HepG2 (cell line): Measurements from ENCODE around the gene TEAD1. TPM values are rescaled to one million over a fixed set of nuclear protein-coding genes. Genes with fewer than 3 reads are reported as not detected.
A peak's percentile ranks its signal among the peaks of the same experiment; 100 is the strongest.

Experiments used
- CENPBD1 ChIP-seq: sonication (generic); formaldehyde crosslinking; IDR thresholded peaks from 2 replicates; pipeline ENCODE4 v1.8.0; 2022; ENCODE audit warnings: missing genetic modification reagents, low read depth, mild to moderate bottlenecking, borderline replicate concordance
- CENPX ChIP-seq: sonication (generic); formaldehyde crosslinking; IDR thresholded peaks from 2 replicates; pipeline ENCODE4 v1.9.0; 2021; ENCODE audit warnings: mild to moderate bottlenecking, missing genetic modification reagents, moderate library complexity
- FOXA1 ChIP-seq, 2 experiments: fragments of 450-650 bp in 1 of 2; sonication (generic) in 1 of 2; formaldehyde crosslinking in 1 of 2; IDR thresholded peaks; 2 replicates each; pipeline versions ENCODE4 v1.4.0 to v1.6.1; 2016 to 2020; ENCODE audit warnings: missing genetic modification reagents in 1 of 2
- HHEX ChIP-seq: IDR thresholded peaks from 2 replicates; pipeline ENCODE4 v1.6.1; 2016; ENCODE audit warnings: control low read depth
- HOXD1 ChIP-seq: sonication (generic); formaldehyde crosslinking; IDR thresholded peaks from 2 replicates; pipeline ENCODE4 v1.5.0; 2020; ENCODE audit warnings: missing genetic modification reagents
- IKZF4 ChIP-seq: sonication (generic); formaldehyde crosslinking; IDR thresholded peaks from 2 replicates; pipeline ENCODE4 v1.5.1; 2020; ENCODE audit warnings: borderline replicate concordance, mild to moderate bottlenecking, low read depth, missing genetic modification reagents; ENCODE audit errors: not compliant biosample characterization
- JUND ChIP-seq: sonication (generic); formaldehyde crosslinking; IDR thresholded peaks from 2 replicates; pipeline ENCODE4 v1.8.0; 2022; ENCODE audit warnings: mild to moderate bottlenecking, missing genetic modification reagents
- NCOR1 ChIP-seq: fragments of 200-600 bp; sonication (generic); IDR thresholded peaks from 2 replicates; pipeline ENCODE4 v1.7.0; 2017; ENCODE audit warnings: antibody characterized with exemption, low read length, borderline replicate concordance
- PHF8 ChIP-seq: sonication (generic); formaldehyde crosslinking; IDR thresholded peaks from 2 replicates; pipeline ENCODE4 v1.5.0; 2020; ENCODE audit warnings: missing genetic modification reagents
- PITX1 ChIP-seq: sonication (generic); formaldehyde crosslinking; IDR thresholded peaks from 2 replicates; pipeline ENCODE4 v1.5.1; 2020; ENCODE audit warnings: mild to moderate bottlenecking, missing genetic modification reagents
- SP4 ChIP-seq: sonication (generic); formaldehyde crosslinking; IDR thresholded peaks from 2 replicates; pipeline ENCODE4 v1.8.1; 2023; ENCODE audit warnings: mild to moderate bottlenecking, missing genetic modification reagents
- TMF1 ChIP-seq: sonication (generic); formaldehyde crosslinking; IDR thresholded peaks from 2 replicates; pipeline ENCODE4 v1.8.1; 2022; ENCODE audit warnings: low read depth, missing genetic modification reagents
- TP53 ChIP-seq: sonication (generic); formaldehyde crosslinking; conservative IDR thresholded peaks from 2 replicates; pipeline ENCODE4 v1.4.0; 2020; ENCODE audit warnings: missing genetic modification reagents
- ZFAT ChIP-seq: sonication (generic); formaldehyde crosslinking; conservative IDR thresholded peaks from 2 replicates; pipeline ENCODE4 v1.8.1; 2023; ENCODE audit warnings: missing genetic modification reagents, inconsistent platforms
- ZNF34 ChIP-seq: sonication (generic); formaldehyde crosslinking; IDR thresholded peaks from 2 replicates; pipeline ENCODE4 v1.4.0; 2020; ENCODE audit warnings: mild to moderate bottlenecking, missing genetic modification reagents, borderline replicate concordance
- ZNF530 ChIP-seq: sonication (generic); formaldehyde crosslinking; IDR thresholded peaks from 2 replicates; pipeline ENCODE4 v1.5.0; 2020; ENCODE audit warnings: low read depth, mild to moderate bottlenecking, missing genetic modification reagents
- ZNF576 ChIP-seq: sonication (generic); formaldehyde crosslinking; IDR thresholded peaks from 2 replicates; pipeline ENCODE4 v1.4.0; 2020; ENCODE audit warnings: mild to moderate bottlenecking, missing genetic modification reagents
- polyA plus RNA-seq, 8 experiments: library from polyadenylated mRNA; depleted of rRNA in 3 of 8; stranded (reverse) in 7 of 8; unstranded in 1 of 8; fragments of >200 nt; fragmentation: Illumina TruSeq in 4 of 8; extraction: Trizol in 4 of 8; gene quantifications; 2 replicates each; pipeline versions ENCODE4 v1.2.1 to v1.2.3, GENCODE V29; 2011 to 2016; ENCODE audit warnings: low read depth in 4 of 8, missing spikeins in 1 of 8, mixed read lengths in 1 of 8; ENCODE audit not compliant: insufficient read depth in 1 of 8
- total RNA-seq, 5 experiments: library from RNA; depleted of rRNA; stranded (reverse); fragments of >200 nt; fragmentation: Illumina TruSeq; extraction: Trizol; gene quantifications; 2 replicates each; pipeline ENCODE4 v1.2.3, GENCODE V29; 2016; ENCODE audit warnings: low read depth in 1 of 5
- TF ChIP-seq, protein P1 (sequence below): sonication (generic); formaldehyde crosslinking; IDR thresholded peaks from 2 replicates; pipeline ENCODE4 v1.8.1; 2023; ENCODE audit warnings: missing genetic modification reagents, mild to moderate bottlenecking, borderline replicate concordance
- TF ChIP-seq, protein P2 (sequence below): sonication (generic); formaldehyde crosslinking; IDR thresholded peaks from 2 replicates; pipeline ENCODE4 v1.5.0; 2020; ENCODE audit warnings: mild to moderate bottlenecking, missing genetic modification reagents
- TF ChIP-seq, protein P3 (sequence below): sonication (generic); formaldehyde crosslinking; IDR thresholded peaks from 2 replicates; pipeline ENCODE4 v1.4.0; 2020; ENCODE audit warnings: missing genetic modification reagents
- TF ChIP-seq, protein P4 (sequence below): sonication (generic); formaldehyde crosslinking; IDR thresholded peaks from 2 replicates; pipeline ENCODE4 v1.5.0; 2020; ENCODE audit warnings: mild to moderate bottlenecking, low read depth, missing genetic modification reagents, borderline replicate concordance
- TF ChIP-seq, protein P5 (sequence below): sonication (generic); formaldehyde crosslinking; IDR thresholded peaks from 2 replicates; pipeline ENCODE4 v1.4.0; 2020; ENCODE audit warnings: mild to moderate bottlenecking, missing genetic modification reagents

TEAD1 gene
- total and polyA plus RNA-seq, 2 of the 13 experiments (the other 11 are each of a cell fraction or from before 2014, with no cell fraction given), result 20.1 to 30.5 TPM

- TF ChIP-seq ZNF576 (CRISPR knock-in tag), result no peak
- peak; percentile 38; the same call in 1 of the 2 replicates for TF ChIP-seq SP4 (CRISPR knock-in tag)
- no peak for TF ChIP-seq ZFAT (CRISPR knock-in tag)
- TF ChIP-seq TMF1, result no peak
- TF ChIP-seq, protein P1, sequence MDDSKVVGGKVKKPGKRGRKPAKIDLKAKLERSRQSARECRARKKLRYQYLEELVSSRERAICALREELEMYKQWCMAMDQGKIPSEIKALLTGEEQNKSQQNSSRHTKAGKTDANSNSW (CRISPR knock-in tag), result no peak
- TF ChIP-seq JUND, result peak; percentile 66; the same call in 1 of the 2 replicates
- TF ChIP-seq, protein P2, sequence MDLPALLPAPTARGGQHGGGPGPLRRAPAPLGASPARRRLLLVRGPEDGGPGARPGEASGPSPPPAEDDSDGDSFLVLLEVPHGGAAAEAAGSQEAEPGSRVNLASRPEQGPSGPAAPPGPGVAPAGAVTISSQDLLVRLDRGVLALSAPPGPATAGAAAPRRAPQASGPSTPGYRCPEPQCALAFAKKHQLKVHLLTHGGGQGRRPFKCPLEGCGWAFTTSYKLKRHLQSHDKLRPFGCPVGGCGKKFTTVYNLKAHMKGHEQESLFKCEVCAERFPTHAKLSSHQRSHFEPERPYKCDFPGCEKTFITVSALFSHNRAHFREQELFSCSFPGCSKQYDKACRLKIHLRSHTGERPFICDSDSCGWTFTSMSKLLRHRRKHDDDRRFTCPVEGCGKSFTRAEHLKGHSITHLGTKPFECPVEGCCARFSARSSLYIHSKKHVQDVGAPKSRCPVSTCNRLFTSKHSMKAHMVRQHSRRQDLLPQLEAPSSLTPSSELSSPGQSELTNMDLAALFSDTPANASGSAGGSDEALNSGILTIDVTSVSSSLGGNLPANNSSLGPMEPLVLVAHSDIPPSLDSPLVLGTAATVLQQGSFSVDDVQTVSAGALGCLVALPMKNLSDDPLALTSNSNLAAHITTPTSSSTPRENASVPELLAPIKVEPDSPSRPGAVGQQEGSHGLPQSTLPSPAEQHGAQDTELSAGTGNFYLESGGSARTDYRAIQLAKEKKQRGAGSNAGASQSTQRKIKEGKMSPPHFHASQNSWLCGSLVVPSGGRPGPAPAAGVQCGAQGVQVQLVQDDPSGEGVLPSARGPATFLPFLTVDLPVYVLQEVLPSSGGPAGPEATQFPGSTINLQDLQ, result no peak
- TF ChIP-seq CENPX (CRISPR knock-in tag), result no peak
- TF ChIP-seq TP53, result no peak; the same call in 1 of the 2 replicates
- TF ChIP-seq CENPBD1, result no peak
- no peak for TF ChIP-seq HHEX (CRISPR knock-in tag)
- no peak for TF ChIP-seq PHF8 (CRISPR knock-in tag)
- peak; percentile 89 for TF ChIP-seq HOXD1
- TF ChIP-seq, protein P3, sequence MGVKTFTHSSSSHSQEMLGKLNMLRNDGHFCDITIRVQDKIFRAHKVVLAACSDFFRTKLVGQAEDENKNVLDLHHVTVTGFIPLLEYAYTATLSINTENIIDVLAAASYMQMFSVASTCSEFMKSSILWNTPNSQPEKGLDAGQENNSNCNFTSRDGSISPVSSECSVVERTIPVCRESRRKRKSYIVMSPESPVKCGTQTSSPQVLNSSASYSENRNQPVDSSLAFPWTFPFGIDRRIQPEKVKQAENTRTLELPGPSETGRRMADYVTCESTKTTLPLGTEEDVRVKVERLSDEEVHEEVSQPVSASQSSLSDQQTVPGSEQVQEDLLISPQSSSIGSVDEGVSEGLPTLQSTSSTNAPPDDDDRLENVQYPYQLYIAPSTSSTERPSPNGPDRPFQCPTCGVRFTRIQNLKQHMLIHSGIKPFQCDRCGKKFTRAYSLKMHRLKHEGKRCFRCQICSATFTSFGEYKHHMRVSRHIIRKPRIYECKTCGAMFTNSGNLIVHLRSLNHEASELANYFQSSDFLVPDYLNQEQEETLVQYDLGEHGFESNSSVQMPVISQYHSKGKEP (CRISPR knock-in tag), result no peak
- TF ChIP-seq, protein P4, sequence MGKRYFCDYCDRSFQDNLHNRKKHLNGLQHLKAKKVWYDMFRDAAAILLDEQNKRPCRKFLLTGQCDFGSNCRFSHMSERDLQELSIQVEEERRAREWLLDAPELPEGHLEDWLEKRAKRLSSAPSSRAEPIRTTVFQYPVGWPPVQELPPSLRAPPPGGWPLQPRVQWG, result no peak
- peak; percentile 81; the same call in 1 of the 2 replicates for TF ChIP-seq NCOR1
- TF ChIP-seq ZNF530 (CRISPR knock-in tag), result no peak
- no peak for TF ChIP-seq ZNF34 (CRISPR knock-in tag)
- peak; percentile 95 for TF ChIP-seq PITX1 (CRISPR knock-in tag)
- TF ChIP-seq IKZF4 (CRISPR knock-in tag), result no peak
- no peak for TF ChIP-seq FOXA1 (IDR thresholded peaks at IDR 0.05)
- peak; percentile 85 for TF ChIP-seq FOXA1 (CRISPR knock-in tag; IDR thresholded peaks at IDR 0.05)
- TF ChIP-seq, protein P5, sequence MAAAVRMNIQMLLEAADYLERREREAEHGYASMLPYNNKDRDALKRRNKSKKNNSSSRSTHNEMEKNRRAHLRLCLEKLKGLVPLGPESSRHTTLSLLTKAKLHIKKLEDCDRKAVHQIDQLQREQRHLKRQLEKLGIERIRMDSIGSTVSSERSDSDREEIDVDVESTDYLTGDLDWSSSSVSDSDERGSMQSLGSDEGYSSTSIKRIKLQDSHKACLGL (CRISPR knock-in tag), result no peak
Observed at GRCh38 chr11:12802418-12803085, 128.3 kb downstream of the TEAD1 start (continued).
